Mammary epithelial cell (primary cell): Measurements from ENCODE around the gene RTL5.

Experiments
- CTCF ChIP-seq, 2 donors: IDR thresholded peaks in 1 of 2; conservative IDR thresholded peaks in 1 of 2; 2 replicates each; pipeline ENCODE4 v1.5.1; 2011 to 2012; ENCODE audit warnings: inconsistent platforms in 2 of 2, low read length in 2 of 2, mild to moderate bottlenecking in 2 of 2, control low read depth in 1 of 2, low read depth in 1 of 2; ENCODE audit not compliant: insufficient read depth in 1 of 2; ENCODE audit errors: extremely low read depth in 1 of 2
- EZH2 ChIP-seq: IDR thresholded peaks from 2 replicates; pipeline ENCODE4 v1.6.1; 2012; ENCODE audit warnings: low read length, inconsistent platforms, borderline replicate concordance

DNA sequence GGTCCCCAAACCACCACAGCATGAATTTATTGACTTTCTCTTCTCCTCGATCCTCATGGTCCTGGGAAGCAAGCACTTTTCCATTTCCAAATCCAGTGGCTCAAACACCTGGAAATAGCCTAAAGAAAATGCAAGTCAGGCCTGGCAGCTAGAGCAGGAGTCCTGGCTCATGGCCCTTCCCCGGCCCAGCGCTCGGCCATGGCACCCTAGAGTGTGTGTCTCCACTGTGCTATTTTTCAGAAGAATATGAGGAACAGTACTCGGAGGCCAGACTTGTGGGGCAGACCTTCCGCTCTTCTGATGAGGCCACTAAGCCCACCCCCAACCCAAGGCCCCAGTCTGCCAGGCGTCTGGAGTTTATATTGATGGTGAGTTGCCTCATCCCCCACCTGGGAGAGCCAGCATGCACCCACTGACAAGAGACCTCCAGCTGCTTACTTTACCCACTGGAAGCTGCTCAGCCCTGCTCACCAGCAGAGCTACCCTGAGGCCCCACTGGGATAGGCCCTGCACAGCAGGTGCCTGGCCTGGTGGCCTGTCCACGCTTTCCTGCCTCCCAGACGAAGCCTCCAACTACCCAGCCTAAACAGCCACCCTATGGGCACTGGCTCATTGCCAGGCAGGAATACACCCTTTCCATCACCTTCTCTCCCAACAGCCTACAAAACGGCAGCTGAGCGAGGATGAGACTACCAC is 2.3 kb upstream of the RTL5 start:
- TF ChIP-seq EZH2 (no peak), CTCF (conservative IDR thresholded peaks at IDR 0.05 in 1 of 2, IDR thresholded peaks at IDR 0.05 in 1 of 2; ENCODE audit: extremely low read depth in 1 of 2, insufficient read depth in 1 of 2, low read depth in 1 of 2, low read length in 2 of 2) (no peak)
